ENCODE data around the gene DSC3.

- TF ChIP-seq CTCF (IDR thresholded peaks at IDR 0.05) (no peak), POLR2AphosphoS5 (IDR thresholded peaks at IDR 0.05) (no peak)
Measured at GRCh38 chr18:31065036-31065773, 22.7 kb upstream of the DSC3 start.
